ENCODE measurements around the gene EML1. TPM values are rescaled to one million over a fixed set of nuclear protein-coding genes. Genes with fewer than 3 reads are reported as not detected.
A peak's percentile ranks its signal among the peaks of the same experiment; 100 is the strongest.

The EML1 gene
- total RNA-seq, 1 experiment from 2014 or later = 11.8 TPM

GRCh38 chr14:99961826-99962518 is 168.8 kb downstream of the EML1 start:
- no peak for DNase-seq
- Histone ChIP-seq H3K36me3 (no peaks in the 10 kb centered on the region), H3K27me3 (no peaks in the 10 kb centered on the region), H3K4me3 (no peak overlapping the region), H3K9me3 (no peaks in the 10 kb centered on the region)

DNA sequence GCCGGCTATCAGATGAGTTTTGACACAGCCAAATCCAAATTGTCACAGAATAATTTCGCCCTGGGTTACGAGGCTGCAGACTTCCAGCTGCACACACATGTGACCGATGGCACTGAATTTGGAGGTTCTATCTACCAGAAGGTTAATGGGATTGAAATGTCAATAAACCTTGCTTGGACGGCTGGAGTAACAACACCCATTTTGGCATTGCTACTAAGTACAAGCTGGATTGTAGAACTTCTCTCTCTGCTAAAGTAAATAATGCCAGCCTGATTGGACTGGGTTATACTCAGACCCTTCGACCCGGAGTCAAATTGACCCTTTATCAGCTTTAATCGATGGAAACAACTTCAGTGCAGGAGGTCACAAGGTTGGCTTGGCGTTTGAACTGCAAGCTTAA is 171.8 kb downstream of the EML1 start:
- H3K27me3 ChIP-seq = no peaks in the 10 kb centered on the region
- H3K4me3 ChIP-seq = no peak overlapping the region
- DNase-seq = no peak
- no peaks in the 10 kb centered on the region for H3K36me3 ChIP-seq
- no peaks in the 10 kb centered on the region for H3K9me3 ChIP-seq

DNA sequence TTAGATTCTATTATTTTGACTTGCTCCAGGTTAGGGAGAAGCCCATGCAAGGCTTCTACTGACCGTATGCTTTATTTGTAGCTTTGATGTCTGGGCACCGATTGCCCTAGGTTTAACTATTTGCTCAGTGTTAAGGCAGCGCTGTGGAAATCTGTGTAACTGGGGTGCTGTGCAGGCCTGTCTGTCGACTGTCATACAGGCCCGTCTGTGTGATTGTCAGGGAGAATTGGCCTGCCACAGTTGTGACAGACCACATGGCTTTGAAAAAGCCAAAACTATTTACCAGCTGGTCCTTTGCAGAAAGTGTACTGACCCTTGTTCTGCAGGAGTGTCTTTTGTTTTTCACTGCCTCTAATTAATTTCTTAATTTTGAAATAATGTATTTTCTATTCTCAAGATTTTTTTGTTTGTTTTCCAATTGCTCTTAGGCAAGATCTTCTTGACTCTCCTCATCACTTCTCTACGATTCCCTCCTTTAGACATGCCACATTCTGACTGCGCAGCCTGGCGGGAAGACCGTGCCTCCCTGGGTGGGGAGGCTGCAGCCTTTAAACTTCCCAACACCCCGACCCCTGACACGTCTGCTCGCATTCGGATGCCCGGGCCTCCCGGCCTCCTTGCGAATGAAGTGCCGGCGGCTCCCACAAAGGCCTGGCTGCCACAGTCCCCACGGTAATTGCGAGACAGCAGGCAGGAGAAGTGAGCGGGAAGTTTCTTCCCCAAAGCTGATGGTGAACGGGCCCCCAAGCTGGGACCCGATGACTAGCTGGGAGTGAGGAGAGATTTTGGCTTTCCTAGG is 173.0 kb downstream of the EML1 start:
- no peaks in the 10 kb centered on the region for H3K36me3 ChIP-seq
- no peak overlapping the region for H3K4me3 ChIP-seq
- no peaks in the 10 kb centered on the region for H3K9me3 ChIP-seq
- H3K27me3 ChIP-seq = no peaks in the 10 kb centered on the region
- no peak for DNase-seq

DNA sequence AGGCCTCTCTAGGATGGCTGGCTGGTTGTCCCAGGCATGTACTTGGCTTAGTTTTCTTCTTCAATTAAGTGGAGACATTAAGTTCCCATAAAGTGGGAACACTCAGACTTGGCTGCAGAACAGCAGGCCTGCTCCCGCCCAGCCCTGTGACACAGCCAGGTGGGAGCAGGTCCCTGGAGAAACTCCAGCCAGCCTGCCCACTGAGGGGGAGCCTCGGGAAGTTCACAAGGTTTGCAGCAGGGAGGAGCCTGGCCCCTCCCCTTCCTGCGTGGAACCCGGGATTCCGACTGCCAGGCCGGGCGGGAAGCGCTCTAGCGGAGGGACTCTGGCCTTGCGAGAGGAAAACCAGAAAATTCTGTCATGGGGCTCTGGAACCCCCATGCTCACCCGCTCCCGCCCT is 173.7 kb downstream of the EML1 start:
- H3K27me3 ChIP-seq = no peaks in the 10 kb centered on the region
- no peaks in the 10 kb centered on the region for H3K36me3 ChIP-seq
- DNase-seq = no peak
- H3K4me3 ChIP-seq = no peak overlapping the region
- no peaks in the 10 kb centered on the region for H3K9me3 ChIP-seq

DNA sequence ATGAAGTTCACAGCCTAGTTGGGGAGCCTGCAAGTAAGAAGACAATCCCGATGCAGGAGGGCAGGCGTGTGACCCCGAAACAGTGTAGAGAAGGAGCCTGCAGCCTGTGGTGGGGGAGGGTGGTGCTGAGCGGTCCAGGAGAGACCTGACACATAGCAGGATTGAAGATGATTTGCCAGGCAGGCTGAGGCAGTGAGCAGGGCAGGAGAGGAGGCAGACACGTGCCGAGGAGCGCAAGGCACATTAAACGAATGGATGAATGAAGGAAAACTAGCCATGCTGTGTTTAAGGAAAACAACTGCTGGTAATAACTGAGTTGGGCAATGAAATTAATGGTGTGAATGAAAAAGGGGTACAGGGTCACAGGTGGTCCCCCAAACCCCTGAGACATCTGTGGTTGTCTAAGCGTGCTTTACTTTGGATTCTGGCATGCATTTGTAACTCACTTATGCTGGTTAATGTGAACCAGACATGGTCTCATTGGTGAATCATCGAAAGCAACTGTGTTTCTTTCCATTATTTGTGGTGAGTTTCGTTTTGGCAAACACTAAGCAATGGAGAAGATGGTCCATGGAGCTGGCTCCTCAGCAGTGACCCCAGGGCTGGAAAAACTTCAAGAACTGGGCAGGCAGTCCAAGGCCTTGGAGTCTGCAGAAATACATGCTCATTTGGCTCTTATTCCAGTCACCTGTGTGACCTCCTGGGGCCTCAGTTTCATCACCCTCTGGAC is 175.1 kb downstream of the EML1 start:
- no peak overlapping the region for H3K4me3 ChIP-seq
- H3K27me3 ChIP-seq = no peaks in the 10 kb centered on the region
- peak; percentile 38 for DNase-seq
- no peaks in the 10 kb centered on the region for H3K36me3 ChIP-seq
- H3K9me3 ChIP-seq = no peaks in the 10 kb centered on the region

- DNase-seq = no peak
- Histone ChIP-seq H3K36me3 (no peaks in the 10 kb centered on the region), H3K9me3 (0 out of 2 replicates have a peak, but pooled peaks cover 2% of the 10 kb centered on the region), H3K27me3 (no peaks in the 10 kb centered on the region), H3K4me3 (no peak overlapping the region)
These were observed 175.7 kb downstream of the EML1 start for GRCh38 chr14:99968941-99969340.

DNA sequence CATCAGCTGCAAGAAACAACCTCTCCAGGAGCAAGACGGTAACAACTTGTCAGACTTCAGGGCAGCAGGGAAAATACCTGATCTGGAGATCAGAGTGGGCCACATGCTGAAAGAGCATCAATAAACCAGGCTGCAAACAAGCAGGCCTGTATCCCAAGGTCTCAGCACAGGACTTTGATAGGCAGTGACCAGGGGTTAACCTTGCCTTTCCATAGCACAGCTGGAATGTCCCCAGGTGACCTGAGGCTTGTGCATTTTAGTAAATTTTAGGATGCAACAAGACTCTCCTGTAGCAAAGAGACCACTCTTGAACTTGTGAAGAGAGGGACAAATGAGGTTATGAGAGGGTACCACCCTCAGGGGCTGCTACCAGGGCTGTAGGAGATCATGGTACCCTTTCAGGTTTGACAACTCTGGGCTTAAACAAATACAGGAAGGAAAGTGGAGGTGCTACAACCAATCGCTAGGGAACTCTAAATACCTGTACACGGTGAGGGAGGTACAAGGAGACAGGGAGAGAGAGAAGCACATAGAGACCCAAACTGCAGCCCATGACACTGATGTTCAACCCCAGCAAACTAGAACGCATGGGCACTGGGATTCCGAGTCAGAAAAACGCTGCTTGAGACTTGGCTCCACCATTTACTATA is 176.6 kb downstream of the EML1 start:
- Histone ChIP-seq H3K27me3 (no peaks in the 10 kb centered on the region), H3K9me3 (0 out of 2 replicates have a peak, but pooled peaks cover 2% of the 10 kb centered on the region), H3K36me3 (no peaks in the 10 kb centered on the region), H3K4me3 (no peak overlapping the region)
- no peak for DNase-seq

GRCh38 chr14:99971087-99971940 is 178.1 kb downstream of the EML1 start:
- Histone ChIP-seq H3K27me3 (no peaks in the 10 kb centered on the region), H3K9me3 (peaks cover 9% of the 10 kb centered on the region), H3K36me3 (no peaks in the 10 kb centered on the region), H3K4me3 (peak overlapping the region; percentile 60)
- DNase-seq = peak; percentile 73

DNA sequence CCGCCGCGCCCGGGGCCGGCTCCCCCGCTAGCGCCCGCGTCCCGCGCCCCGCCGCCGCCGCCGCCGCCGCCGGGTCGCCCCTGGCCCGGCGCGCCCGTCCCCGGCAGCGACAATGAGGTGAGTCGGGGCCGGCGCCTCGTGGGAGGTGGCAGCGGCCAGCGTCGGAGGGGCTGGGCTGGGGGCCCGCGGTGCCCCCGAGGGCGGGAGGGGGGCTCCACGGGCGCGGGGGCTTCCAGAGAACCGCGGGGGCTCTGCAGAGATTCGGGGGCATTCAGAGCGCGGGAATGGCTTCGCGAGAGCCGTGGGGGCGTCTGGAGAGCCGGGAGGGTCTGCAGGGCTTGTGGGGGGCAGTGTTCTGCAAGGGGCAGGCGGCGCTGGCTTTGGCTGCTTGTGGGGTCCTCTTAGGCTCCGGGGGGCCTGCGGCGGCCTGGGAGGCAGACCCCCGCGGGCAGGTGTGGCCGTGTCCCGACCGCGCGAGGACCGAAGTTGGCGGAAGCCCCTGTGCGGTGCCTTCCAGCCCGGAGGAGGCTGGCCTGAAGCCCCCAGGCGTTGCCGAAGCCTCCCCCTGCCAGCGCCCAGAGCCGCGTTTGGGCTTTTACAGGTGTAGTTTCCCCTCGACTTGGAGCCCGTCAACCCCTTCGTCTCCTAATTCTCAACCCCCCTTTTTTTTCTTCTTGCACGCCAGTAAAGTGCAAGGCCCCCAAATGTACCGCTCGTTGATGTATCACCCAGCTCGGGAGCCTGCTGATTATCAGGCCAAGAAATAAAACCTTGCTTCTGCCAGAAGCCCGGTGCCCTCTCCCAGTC is 178.9 kb downstream of the EML1 start:
- DNase-seq = peak; percentile 2
- H3K27me3 ChIP-seq = no peaks in the 10 kb centered on the region
- peak overlapping the region; percentile 60 for H3K4me3 ChIP-seq

DNA sequence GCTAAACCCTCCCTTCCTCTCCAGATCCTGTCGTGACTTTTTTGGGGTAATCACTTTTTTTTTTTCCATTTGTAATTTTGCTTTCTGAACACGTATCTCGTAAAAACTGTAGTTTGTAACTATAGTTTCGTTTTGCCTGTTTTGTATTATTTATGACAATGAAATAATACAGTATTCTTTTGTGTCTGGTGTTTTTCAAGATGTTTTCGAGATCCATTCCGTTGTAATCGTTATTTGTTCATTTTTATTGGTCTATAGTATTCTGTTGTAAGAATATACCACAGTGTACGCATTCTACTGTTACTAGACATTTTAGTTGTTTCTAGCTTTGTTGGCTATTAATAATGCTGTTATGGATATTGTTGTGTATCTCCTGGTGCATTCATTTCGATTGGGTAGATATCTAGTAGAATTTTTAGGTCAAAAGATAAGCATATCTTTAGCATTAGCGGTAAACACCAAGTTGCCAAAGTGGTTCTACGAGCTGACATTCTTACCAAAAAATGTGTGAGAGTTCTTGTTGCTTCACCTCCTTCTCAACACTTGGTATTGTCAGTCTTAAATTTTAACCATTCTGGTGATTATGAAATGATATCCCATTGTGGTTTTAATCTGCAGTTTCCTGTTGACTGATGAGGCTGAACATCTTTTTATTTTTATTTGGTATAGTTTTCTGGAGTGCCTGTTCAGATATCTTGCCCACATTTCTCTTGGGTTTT is 179.7 kb downstream of the EML1 start:
- no peak for DNase-seq
- Histone ChIP-seq H3K36me3 (no peaks in the 10 kb centered on the region), H3K4me3 (peak overlapping the region; percentile 60), H3K9me3 (peaks cover 11% of the 10 kb centered on the region), H3K27me3 (no peaks in the 10 kb centered on the region)

More for the DNA sequence above, 178.9 kb downstream of the EML1 start:
- Histone ChIP-seq H3K9me3 (peaks cover 11% of the 10 kb centered on the region), H3K36me3 (no peaks in the 10 kb centered on the region)

- Histone ChIP-seq H3K36me3 (no peaks in the 10 kb centered on the region), H3K27me3 (no peaks in the 10 kb centered on the region), H3K9me3 (peaks cover 11% of the 10 kb centered on the region), H3K4me3 (no peak overlapping the region)
- DNase-seq = no peak
These were observed 182.0 kb downstream of the EML1 start for GRCh38 chr14:99975190-99975589.

DNA sequence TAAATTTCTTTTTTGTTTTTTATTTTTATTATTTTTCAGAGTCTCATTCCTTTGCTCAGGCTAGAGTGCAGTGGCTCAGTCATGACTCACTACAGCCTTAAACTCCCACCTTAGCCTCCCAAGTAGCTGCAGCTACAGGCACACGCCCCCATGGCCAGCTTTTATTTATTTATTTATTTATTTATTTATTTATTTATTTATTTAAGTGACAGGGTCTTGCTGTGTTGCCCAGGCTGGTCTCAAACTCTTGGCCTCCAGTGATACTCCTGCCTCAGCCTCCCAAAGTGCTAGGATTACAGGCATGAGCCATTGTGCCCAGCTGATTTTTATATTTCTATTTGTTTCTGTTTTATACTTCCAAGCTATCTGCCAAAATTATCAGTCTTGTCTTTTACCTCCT is 182.8 kb downstream of the EML1 start:
- no peak overlapping the region for H3K4me3 ChIP-seq
- DNase-seq = no peak
- no peaks in the 10 kb centered on the region for H3K27me3 ChIP-seq
- no peaks in the 10 kb centered on the region for H3K36me3 ChIP-seq
- peaks cover 11% of the 10 kb centered on the region for H3K9me3 ChIP-seq

DNA sequence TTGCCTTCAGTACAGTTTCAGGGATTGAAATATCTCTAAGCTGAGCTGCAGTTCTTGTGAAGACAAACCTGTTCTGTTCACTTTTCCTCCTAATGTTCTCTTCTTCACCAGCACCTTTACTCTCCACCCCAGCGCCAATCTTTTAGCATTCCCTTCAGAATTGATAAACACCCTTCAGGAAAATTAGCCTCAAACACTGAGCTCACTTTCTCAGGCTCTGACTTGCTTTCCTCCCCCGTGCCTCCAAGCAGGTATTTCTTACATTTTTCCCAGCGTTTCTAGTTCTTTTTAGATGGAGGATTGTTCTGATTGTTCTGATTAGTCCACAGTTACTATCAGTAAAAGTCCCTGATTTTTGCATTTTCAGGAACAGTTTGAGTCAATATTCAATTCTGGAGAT is 183.5 kb downstream of the EML1 start:
- Histone ChIP-seq H3K36me3 (no peaks in the 10 kb centered on the region), H3K27me3 (no peaks in the 10 kb centered on the region), H3K4me3 (no peak overlapping the region), H3K9me3 (peaks cover 11% of the 10 kb centered on the region)
- DNase-seq = no peak

DNA sequence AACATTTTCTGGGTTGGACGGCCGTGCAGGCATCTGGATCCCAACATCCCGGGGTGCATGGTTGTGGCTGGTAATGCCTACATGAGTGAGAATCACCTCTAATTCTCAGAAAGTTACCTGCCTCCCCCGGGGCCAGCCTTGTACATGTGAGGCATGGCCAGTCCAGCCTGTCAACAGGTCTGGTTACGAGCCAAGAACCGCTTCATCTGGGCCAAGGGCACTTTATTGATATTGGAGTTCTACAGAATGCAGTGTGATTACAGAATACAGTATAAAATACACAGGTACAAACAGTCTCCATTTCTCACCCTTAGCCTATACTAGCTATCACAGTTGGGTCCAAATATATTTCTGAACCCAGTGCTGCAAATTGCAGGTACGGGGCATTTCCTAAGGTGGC is 187.1 kb downstream of the EML1 start:
- Histone ChIP-seq H3K36me3 (no peaks in the 10 kb centered on the region), H3K9me3 (peaks cover 8% of the 10 kb centered on the region), H3K4me3 (no peak overlapping the region), H3K27me3 (no peaks in the 10 kb centered on the region)
- DNase-seq = no peak

GRCh38 chr14:99981806-99982205 is 188.6 kb downstream of the EML1 start:
- Histone ChIP-seq H3K4me3 (no peak overlapping the region), H3K27me3 (no peaks in the 10 kb centered on the region), H3K9me3 (no peaks in the 10 kb centered on the region), H3K36me3 (no peaks in the 10 kb centered on the region)
- DNase-seq = no peak
